OCI-LY1 (cell line): ENCODE measurements around the gene CPN1.

ENCODE experiments used
- H2AFZ ChIP-seq: fragments of 200-600 bp; sonication (generic), shearing (Covaris generic); 2 replicates; pipeline ENCODE4 v1.6.0; 2014; ENCODE audit warnings: antibody characterized with exemption, mild to moderate bottlenecking, low read length
- H3F3A ChIP-seq: fragments of 200-600 bp; sonication (generic), shearing (Covaris generic); 2 replicates; pipeline ENCODE4 v1.6.0; 2014; ENCODE audit warnings: mild to moderate bottlenecking, antibody characterized with exemption, low read length, moderate library complexity; ENCODE audit not compliant: insufficient read depth
- H3K27ac ChIP-seq: fragments of 200-600 bp; sonication (generic); 2 replicates; pipeline ENCODE4 v1.5.1; 2014; ENCODE audit warnings: low read length, mixed run types, mild to moderate bottlenecking, low read depth; ENCODE audit not compliant: poor library complexity, severe bottlenecking
- H3K27me3 ChIP-seq: fragments of 200-600 bp; sonication (generic); 2 replicates; pipeline ENCODE4 v1.6.0; 2014; ENCODE audit warnings: antibody characterized with exemption, mild to moderate bottlenecking, low read length, moderate library complexity; ENCODE audit not compliant: insufficient read depth
- H3K36me3 ChIP-seq: fragments of 200-600 bp; sonication (generic); 2 replicates; pipeline ENCODE4 v1.6.1; 2014; ENCODE audit warnings: mild to moderate bottlenecking, antibody characterized with exemption, low read length, moderate library complexity, mixed read lengths; ENCODE audit not compliant: insufficient read depth
- H3K4me1 ChIP-seq: fragments of 200-600 bp; sonication (generic); 2 replicates; pipeline ENCODE4 v1.5.1; 2014; ENCODE audit warnings: mild to moderate bottlenecking, low read length, moderate library complexity; ENCODE audit not compliant: insufficient read depth, severe bottlenecking
- H3K4me2 ChIP-seq: fragments of 200-600 bp; sonication (generic), shearing (Covaris generic); 2 replicates; pipeline ENCODE4 v1.6.1; 2014; ENCODE audit warnings: low read length
- H3K4me3 ChIP-seq: fragments of 200-600 bp; sonication (generic); 2 replicates; pipeline ENCODE4 v1.5.1; 2014; ENCODE audit warnings: low read length, low read depth, mild to moderate bottlenecking, mixed read lengths; ENCODE audit not compliant: poor library complexity, severe bottlenecking
- H3K79me2 ChIP-seq: fragments of 200-600 bp; shearing (Covaris generic); 2 replicates; pipeline ENCODE4 v1.6.1; 2016; ENCODE audit warnings: mixed run types, low read length, mixed read lengths; ENCODE audit not compliant: insufficient read depth
- H3K9ac ChIP-seq: fragments of 200-600 bp; sonication (generic), shearing (Covaris generic); 2 replicates; pipeline ENCODE4 v1.6.1; 2014; ENCODE audit warnings: mild to moderate bottlenecking, low read length, mixed read lengths
- H3K9me2 ChIP-seq: fragments of 200-600 bp; sonication (generic), shearing (Covaris generic); 2 replicates; pipeline ENCODE4 v1.6.1; 2014; ENCODE audit warnings: low read depth, mild to moderate bottlenecking, low read length, mixed read lengths
- H3K9me3 ChIP-seq: fragments of 200-600 bp; shearing (Covaris generic); 2 replicates; pipeline ENCODE4 v1.6.1; 2014; ENCODE audit warnings: low read length, mixed read lengths
- H4K20me1 ChIP-seq: fragments of 200-600 bp; sonication (generic), shearing (Covaris generic); 2 replicates; pipeline ENCODE4 v1.6.0; 2016; ENCODE audit warnings: mild to moderate bottlenecking, low read length; ENCODE audit not compliant: insufficient read depth
- EZH2 ChIP-seq: fragments of 200-600 bp; sonication (generic), shearing (Covaris generic); IDR thresholded peaks from 2 replicates; pipeline ENCODE4 v1.8.0; 2017; ENCODE audit warnings: borderline replicate concordance, mixed run types, mild to moderate bottlenecking, antibody characterized with exemption, low read length, moderate library complexity, mixed read lengths
- TF ChIP-seq, protein P1 (sequence below): fragments of 200-600 bp; sonication (generic), shearing (Covaris generic); IDR thresholded peaks from 2 replicates; pipeline ENCODE4 v1.5.1; 2017; ENCODE audit warnings: mild to moderate bottlenecking, antibody characterized with exemption, low read length, moderate library complexity, mixed read lengths

Gene CPN1

DNA sequence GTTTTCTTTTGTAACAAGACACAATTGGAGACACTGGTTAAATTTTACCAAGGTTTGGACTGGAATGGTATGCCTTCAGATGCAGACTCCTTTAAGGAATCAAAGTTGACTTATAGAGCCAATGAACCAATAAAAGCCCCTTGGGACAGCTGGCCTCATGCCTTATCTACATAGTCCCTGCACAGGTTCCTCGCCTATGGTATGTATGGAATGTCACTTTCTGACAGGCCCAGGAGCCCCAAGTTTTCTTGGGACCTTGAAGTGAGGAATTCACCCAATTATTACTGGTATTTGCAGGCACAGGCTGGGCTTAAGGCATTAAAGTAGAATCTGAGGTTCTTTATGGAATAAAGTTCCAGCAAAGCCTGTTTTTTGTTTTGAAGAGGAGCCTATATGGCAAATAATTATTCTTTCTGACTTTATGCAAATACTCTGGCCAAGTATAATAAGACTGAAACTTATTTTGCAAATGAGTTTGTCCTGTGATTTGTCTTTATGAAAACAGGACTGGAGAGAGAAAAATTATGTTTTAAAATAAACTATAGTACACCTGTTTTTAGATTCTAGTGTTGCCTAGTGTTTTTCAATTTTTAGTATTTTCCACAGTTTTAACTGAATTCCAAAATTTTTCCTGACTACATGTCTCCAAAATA, 47.8 kb downstream of the CPN1 start:
- Histone ChIP-seq H3K27me3 (no peaks in the 10 kb centered on the region), H3K4me2 (no peak overlapping the region)

DNA sequence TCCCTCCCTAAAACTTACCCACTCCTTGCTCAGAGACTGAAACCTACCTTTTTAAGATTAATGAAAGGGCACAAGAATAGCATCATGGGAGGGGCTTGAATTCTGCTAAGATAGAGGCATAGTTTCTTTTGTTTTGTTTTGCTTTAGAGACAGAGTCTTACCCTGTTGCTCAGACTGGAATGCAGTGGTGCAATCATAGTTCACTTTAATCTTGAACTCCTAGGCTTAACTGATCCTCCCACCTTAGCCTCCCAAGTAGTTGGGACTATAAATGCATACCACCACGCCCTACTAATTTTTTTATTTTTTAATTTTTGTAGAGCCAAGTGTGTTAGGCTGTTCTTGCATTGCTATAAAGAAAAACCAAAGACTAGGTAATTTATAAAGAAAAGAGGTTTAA, 54.3 kb downstream of the CPN1 start:
- Histone ChIP-seq H3K4me3 (no peak overlapping the region), H3K27me3 (no peaks in the 10 kb centered on the region), H2AFZ (no peak overlapping the region), H3K9me2 (no peaks in the 10 kb centered on the region), H3K9me3 (no peaks in the 10 kb centered on the region), H3K27ac (no peak overlapping the region), H3K36me3 (no peaks in the 10 kb centered on the region), H3K79me2 (no peaks in the 10 kb centered on the region), H4K20me1 (no peaks in the 10 kb centered on the region), H3K9ac (no peak overlapping the region), H3F3A (no peaks in the 10 kb centered on the region), H3K4me1 (peaks cover 12% of the 10 kb centered on the region), H3K4me2 (no peak overlapping the region)
- TF ChIP-seq, protein P1, sequence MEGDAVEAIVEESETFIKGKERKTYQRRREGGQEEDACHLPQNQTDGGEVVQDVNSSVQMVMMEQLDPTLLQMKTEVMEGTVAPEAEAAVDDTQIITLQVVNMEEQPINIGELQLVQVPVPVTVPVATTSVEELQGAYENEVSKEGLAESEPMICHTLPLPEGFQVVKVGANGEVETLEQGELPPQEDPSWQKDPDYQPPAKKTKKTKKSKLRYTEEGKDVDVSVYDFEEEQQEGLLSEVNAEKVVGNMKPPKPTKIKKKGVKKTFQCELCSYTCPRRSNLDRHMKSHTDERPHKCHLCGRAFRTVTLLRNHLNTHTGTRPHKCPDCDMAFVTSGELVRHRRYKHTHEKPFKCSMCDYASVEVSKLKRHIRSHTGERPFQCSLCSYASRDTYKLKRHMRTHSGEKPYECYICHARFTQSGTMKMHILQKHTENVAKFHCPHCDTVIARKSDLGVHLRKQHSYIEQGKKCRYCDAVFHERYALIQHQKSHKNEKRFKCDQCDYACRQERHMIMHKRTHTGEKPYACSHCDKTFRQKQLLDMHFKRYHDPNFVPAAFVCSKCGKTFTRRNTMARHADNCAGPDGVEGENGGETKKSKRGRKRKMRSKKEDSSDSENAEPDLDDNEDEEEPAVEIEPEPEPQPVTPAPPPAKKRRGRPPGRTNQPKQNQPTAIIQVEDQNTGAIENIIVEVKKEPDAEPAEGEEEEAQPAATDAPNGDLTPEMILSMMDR, result no peak
- TF ChIP-seq EZH2, result no peak

More for the DNA sequence above, 47.8 kb downstream of the CPN1 start:
- no peaks in the 10 kb centered on the region for H3K9me3 ChIP-seq
- no peaks in the 10 kb centered on the region for H3K9me2 ChIP-seq
- TF ChIP-seq, protein P1, result no peak
- TF ChIP-seq EZH2, result no peak
- H3K36me3 ChIP-seq, result no peaks in the 10 kb centered on the region
- no peak overlapping the region for H3K4me3 ChIP-seq
- no peak overlapping the region for H3K27ac ChIP-seq
- H3K79me2 ChIP-seq, result no peaks in the 10 kb centered on the region
- no peaks in the 10 kb centered on the region for H4K20me1 ChIP-seq
- H2AFZ ChIP-seq, result no peak overlapping the region
- no peaks in the 10 kb centered on the region for H3K4me1 ChIP-seq
- no peaks in the 10 kb centered on the region for H3F3A ChIP-seq
- no peak overlapping the region for H3K9ac ChIP-seq

DNA sequence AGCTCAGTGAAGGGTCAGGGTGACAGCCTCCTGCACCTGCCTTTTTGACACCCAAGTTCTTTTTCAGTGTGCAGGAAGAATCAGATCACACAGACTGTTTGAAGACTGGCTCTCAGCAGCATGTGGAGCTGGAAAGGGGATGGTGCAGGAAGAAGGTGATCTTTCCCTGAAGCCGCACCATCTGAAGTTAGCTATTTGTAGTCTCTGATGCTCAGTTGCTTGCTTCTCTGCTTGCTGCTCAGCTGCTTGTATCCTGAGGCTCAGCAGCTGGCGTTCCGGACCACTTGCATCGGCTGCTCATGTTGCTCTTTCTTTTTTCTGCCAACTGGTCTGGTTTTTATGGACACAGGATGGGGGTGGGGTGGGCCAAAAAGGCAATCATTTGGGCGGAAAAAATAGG, 56.1 kb downstream of the CPN1 start:
- Histone ChIP-seq H3K36me3 (no peaks in the 10 kb centered on the region), H3F3A (no peaks in the 10 kb centered on the region), H3K4me3 (no peak overlapping the region), H3K27ac (peak overlapping the region; percentile 60), H3K4me1 (peaks cover 21% of the 10 kb centered on the region), H3K79me2 (no peaks in the 10 kb centered on the region), H4K20me1 (no peaks in the 10 kb centered on the region), H3K9me3 (no peaks in the 10 kb centered on the region), H3K9ac (no peak overlapping the region), H2AFZ (no peak overlapping the region), H3K4me2 (0 out of 2 replicates have a peak overlapping the region, but pooled peaks have one; percentile 7), H3K9me2 (no peaks in the 10 kb centered on the region), H3K27me3 (no peaks in the 10 kb centered on the region)
- TF ChIP-seq EZH2, result no peak
- TF ChIP-seq, protein P1, result no peak
